Stimulated activated CD8-positive, alpha-beta memory T cell treated with anti-CD3 and anti-CD28 coated beads, Interleukin-4, amount 100 ng/mL, for 48 hours (primary cell): ENCODE results near the gene TNRC18.
"Not testable (repeated sequence)": the region's sequence is repeated elsewhere in the genome, so short reads cannot be mapped to it uniquely, and the experiment has no call there.

Source experiments
- DNase-seq: peaks from one replicate; pipeline ENCODE4 v3.0.0-alpha.2; 2020

TNRC18 gene

GRCh38 chr7:5265320-5266190 is 158.1 kb downstream of the TNRC18 start:
- DNase-seq, result no peak

- DNase-seq, result not testable (repeated sequence)
Measured at GRCh38 chr7:5263066-5263465, 160.6 kb downstream of the TNRC18 start.

- not testable (repeated sequence) for DNase-seq
Measured at GRCh38 chr7:5260530-5261068, 163.0 kb downstream of the TNRC18 start.
